ENCODE data around the gene H2BK1.

GRCh38 chr7:151174246-151175046 is 35.8 kb downstream of the H2BK1 start:
- TF ChIP-seq TCF12 (IDR thresholded peaks at IDR 0.05; ENCODE audit: low read depth): no peak
- no peak for TF ChIP-seq YY1 (IDR thresholded peaks at IDR 0.05; ENCODE audit: low read depth)
- TF ChIP-seq MAX (IDR thresholded peaks at IDR 0.05): no peak
- no peak for TF ChIP-seq CREB1 (IDR thresholded peaks at IDR 0.05; ENCODE audit: low read depth)
- no peak for TF ChIP-seq EGR1 (IDR thresholded peaks at IDR 0.05)
- TF ChIP-seq ZBTB7A (IDR thresholded peaks at IDR 0.05; ENCODE audit: low read depth): no peak
- no peak for TF ChIP-seq EP300 (IDR thresholded peaks at IDR 0.05; ENCODE audit: borderline replicate concordance)
- TF ChIP-seq, protein P1, sequence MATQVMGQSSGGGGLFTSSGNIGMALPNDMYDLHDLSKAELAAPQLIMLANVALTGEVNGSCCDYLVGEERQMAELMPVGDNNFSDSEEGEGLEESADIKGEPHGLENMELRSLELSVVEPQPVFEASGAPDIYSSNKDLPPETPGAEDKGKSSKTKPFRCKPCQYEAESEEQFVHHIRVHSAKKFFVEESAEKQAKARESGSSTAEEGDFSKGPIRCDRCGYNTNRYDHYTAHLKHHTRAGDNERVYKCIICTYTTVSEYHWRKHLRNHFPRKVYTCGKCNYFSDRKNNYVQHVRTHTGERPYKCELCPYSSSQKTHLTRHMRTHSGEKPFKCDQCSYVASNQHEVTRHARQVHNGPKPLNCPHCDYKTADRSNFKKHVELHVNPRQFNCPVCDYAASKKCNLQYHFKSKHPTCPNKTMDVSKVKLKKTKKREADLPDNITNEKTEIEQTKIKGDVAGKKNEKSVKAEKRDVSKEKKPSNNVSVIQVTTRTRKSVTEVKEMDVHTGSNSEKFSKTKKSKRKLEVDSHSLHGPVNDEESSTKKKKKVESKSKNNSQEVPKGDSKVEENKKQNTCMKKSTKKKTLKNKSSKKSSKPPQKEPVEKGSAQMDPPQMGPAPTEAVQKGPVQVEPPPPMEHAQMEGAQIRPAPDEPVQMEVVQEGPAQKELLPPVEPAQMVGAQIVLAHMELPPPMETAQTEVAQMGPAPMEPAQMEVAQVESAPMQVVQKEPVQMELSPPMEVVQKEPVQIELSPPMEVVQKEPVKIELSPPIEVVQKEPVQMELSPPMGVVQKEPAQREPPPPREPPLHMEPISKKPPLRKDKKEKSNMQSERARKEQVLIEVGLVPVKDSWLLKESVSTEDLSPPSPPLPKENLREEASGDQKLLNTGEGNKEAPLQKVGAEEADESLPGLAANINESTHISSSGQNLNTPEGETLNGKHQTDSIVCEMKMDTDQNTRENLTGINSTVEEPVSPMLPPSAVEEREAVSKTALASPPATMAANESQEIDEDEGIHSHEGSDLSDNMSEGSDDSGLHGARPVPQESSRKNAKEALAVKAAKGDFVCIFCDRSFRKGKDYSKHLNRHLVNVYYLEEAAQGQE (IDR thresholded peaks at IDR 0.05; ENCODE audit: low read depth): no peak
- no peak for TF ChIP-seq NFIC (IDR thresholded peaks at IDR 0.05)
- no peak for TF ChIP-seq RAD21 (IDR thresholded peaks at IDR 0.05; ENCODE audit: low read depth)
- no peak for TF ChIP-seq TEAD4 (IDR thresholded peaks at IDR 0.05)
- no peak for TF ChIP-seq CEBPB (IDR thresholded peaks at IDR 0.05)

All from Ishikawa (cell line).